ENCODE results near the gene TBCCD1.
"Not testable (repeated sequence)": the region's sequence is repeated elsewhere in the genome, so short reads cannot be mapped to it uniquely, and the experiment has no call there.

Gene TBCCD1

GRCh38 chr3:186594591-186595113 is 27.5 kb upstream of the TBCCD1 start:
- DNase-seq (ENCODE audit: low spot score) = no peak

DNA sequence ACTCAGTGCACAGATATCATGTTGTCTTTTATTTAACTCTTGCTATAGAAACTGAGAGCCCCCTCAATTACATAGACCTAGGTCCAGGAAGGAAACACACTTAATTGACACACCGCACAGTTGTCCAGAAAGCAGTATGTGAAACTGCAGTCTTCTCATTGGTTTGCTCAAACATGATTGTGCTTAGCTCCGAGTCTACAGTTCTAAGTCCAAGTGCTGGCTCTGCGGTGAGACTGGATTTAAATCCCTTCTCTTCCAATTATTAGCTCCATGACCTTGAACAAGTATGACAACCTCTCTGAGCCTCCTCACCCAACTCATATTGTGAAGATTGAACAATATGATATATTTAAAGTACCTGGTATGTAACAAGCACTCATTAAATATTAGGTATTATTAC is 26.7 kb upstream of the TBCCD1 start:
- DNase-seq (ENCODE audit: low spot score) = no peak

- no peak for DNase-seq (ENCODE audit: low spot score)
Measured at GRCh38 chr3:186592682-186593081, 25.5 kb upstream of the TBCCD1 start.

DNA sequence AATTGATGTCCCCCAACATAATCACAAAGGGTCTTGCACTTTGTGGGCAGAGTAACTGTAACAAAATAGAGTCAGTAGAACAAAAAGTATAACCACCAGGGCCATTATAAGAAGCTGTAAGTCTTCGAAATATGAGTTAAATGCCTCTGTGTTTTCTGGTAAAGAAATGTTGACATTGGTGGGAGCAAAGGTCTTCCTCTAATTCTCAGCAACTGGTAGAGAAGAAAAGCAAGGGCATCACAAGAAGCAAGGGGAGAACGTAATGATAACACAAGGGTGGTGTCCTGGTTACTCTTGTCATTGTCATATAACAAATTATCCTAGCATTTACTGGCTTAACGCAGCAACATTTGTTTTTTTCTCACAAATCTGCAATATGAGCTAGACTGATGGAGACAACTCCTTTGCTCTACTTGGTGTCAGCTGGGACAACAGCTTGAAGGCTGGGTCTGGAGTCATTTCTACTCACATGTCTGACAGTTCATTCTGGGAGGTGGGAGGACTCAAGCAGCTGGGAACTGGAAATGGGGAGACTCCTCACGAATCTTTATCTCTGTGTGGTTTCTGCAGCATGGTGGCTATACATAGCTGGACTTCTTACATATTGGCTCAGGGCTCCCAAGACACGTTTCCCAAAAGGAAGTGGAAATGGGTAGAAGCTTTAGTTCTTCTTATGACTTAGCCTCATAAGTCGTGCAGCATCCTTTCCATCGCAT is 23.6 kb upstream of the TBCCD1 start:
- DNase-seq (ENCODE audit: low spot score) = no peak

DNA sequence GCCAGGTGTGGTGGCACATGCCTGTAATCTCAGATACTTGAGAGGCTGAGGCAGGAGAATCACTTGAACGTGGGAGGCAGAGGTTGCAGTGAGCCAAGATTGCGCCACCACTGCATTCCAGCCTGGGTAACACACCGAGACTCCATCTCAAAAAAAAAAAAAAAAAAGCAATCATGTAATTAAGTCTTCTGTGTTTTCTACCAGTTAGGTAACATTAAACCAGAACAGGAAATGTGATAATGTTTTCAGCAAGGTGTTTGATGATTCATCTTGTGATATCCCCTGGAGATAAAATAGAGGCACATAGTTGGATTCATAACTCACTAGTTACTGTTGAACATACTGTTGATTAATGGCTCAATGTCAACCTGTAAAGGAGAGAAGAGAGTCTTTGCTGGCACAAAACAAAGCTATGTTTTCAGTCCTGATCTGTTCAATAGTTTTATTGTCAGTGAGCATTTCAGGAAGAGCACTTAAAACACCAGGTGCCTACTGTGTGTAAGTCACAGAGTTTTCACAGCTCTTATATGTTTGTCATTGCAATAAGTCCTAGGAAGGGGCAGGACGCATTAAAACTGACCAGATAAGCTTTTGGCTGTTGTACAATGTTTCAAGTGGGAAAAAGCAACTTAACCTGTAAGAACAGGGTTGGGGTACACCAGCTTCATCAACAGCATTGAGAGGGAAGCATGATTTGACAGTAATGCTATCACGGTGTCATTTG is 22.9 kb upstream of the TBCCD1 start:
- no peak for DNase-seq (ENCODE audit: low spot score)

DNA sequence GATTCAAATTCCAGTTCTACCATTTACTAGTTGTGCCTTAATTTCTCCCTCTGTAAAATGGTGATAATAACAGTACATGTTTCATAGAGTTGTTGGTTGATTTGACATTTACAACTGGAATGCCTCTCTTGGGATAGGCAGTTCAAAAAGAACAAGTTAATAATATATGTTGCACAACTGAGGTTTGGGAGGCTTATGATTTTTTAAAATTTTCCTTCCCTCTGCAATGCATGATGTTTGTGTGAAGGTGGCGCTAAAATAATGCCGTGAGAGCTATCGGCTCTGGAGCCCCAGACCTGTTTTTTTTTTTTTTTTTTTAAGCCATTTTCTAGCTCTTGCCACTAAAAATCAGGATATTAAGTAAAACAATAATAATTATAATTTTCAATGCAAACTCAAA is 22.0 kb upstream of the TBCCD1 start:
- no peak for DNase-seq (ENCODE audit: low spot score)

- no peak for DNase-seq (ENCODE audit: low spot score)
Measured at GRCh38 chr3:186588632-186589031, 21.5 kb upstream of the TBCCD1 start.

DNA sequence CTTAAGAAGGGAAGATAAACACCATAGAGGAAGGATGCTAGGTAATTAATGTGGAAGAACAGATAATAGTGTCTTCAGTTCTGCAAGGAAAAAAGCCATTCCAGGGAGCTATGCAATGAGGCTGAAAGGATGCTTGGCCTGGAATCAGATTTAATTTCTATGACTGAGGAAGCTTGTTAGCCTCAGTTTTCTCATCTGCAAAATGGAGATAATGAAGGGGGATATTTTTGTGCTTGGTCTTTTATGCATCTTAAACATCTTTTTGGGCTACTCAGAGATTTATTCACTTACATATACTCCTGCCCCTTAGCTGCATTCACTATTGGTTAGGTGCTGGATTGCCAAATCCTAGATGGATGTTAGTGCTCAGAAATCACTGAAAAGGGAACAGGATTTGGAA is 20.0 kb upstream of the TBCCD1 start:
- DNase-seq (ENCODE audit: low spot score) = no peak

GRCh38 chr3:186586245-186586644 is 19.1 kb upstream of the TBCCD1 start:
- DNase-seq (ENCODE audit: low spot score) = not testable (repeated sequence)

- no peak for DNase-seq (ENCODE audit: low spot score)
Measured at GRCh38 chr3:186583831-186584230, 16.7 kb upstream of the TBCCD1 start.

DNA sequence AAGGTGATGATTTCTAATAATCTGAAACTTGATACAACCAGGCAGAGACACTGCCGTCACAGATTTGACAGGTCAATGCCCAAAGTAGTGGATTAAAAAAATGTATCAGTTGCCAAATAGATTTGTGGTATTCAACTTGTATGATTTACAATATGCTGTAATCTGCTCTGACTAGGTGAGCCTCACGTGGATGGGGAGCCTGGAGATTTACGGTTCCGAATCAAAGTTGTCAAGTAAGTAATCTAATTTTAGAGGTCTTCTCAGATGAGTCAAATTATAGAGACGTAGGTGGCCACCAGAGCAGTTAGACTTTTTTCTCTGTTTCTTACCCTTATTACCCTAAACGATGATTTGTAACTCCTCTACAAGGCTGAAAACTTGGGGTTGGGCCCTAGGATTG is 15.4 kb upstream of the TBCCD1 start:
- DNase-seq (ENCODE audit: low spot score) = no peak

DNA sequence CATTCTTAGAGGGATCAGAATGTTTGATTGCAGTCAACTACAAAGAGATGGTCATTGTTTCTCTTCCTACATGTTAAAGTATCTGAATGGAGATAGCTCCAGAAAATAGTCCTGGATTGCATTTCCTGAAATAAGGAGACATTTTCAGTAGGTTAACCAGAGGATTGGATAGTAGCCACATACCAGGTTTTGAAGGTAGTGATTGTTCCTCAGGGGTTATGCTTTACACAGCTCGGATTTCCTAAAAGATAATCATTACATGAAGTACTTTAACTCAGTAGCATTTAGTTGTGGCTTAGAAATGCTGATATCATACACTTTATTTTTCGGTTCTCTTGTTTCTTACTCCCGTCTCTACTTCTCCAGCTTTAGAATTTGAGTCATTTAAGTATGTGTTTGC is 13.6 kb upstream of the TBCCD1 start:
- no peak for DNase-seq (ENCODE audit: low spot score)

GRCh38 chr3:186577521-186577920 is 10.4 kb upstream of the TBCCD1 start:
- DNase-seq (ENCODE audit: low spot score) = no peak

DNA sequence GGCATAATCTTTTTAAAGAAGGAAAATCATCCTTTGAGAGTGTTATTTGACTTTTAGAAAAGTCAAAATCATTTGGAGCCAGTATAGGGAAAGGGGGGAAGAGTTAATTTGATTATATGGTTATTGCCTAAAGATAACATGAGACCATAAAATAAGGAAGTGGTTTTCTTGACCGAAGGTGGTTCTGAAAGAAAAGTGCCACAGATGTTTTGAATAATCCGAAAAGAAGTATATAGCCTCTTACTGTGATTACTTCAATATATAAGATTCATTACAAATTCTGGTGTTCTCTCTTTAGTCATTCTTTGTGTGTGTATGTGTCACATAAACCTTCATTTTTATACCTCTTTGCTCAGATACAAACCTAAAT is 4.5 kb upstream of the TBCCD1 start:
- DNase-seq (ENCODE audit: low spot score) = no peak

DNA sequence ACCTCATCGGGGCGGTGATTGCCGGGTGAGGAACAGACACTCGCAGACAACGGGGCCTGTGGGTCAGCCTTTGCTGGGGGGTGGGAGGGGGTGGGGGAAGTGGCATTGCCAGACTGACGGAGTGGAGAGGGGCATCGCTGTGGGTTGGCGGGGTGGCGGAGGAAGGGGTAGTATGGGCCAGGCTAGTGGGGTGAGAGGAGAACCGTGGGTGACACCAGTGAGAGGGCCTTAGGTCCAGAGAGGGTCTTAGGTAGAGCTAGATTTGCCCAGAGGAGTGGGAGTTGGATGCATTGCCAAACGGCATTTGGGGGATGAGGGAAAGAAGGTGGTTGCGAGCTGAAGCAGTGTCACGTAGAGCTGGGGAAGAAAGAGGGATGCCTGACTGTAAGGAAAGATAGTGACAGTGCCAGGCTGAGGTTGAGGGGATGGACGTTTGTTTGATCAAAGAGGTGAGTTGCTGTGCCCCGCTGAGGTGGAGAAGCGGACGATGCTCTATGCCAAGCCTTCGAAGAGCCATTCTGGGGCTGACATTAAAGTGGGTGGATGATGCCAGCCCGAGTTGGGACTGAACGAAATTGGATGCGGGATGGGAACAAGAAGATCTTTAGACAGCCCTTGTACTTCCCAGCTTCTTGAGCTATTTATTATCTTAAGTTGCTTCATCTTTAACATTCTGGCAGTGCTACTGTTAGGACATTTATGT is 4.0 kb upstream of the TBCCD1 start:
- no peak for DNase-seq (ENCODE audit: low spot score)

DNA sequence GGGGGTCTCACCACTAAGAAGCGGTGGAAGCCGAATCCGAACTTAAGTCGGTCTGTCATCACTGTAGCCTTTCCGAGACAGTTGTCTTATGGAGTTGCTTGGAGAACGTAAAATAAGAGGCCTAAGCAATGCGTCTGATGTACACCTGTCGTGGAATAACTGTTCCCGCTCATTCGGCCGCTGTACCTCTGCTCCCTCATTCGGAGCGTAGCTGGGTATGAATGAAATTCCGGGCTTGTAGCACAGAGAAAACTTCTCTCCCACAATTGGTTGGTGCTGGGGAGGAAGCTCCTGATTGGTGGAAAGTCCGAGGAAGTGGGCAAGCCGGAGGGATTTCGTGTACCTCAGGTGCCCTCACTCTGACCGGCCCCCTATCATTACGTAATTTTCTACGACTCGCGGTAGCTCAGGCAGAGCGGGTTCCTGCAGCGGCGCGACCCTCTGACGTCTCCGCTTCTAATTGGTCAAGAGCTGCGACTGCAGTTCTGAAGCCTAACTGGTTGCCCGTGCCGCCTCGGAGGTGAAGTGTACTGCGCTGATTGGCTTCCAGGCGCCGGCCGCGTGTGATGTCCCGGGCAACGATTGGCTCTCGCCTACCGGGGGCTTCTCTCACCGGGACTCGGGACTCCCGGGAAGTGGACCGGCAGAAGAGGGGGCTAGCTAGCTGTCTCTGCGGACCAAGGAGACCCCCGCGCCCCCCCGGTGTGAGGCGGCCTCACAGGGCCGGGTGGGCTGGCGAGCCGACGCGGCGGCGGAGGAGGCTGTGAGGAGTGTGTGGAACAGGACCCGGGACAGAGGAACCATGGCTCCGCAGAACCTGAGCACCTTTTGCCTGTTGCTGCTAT is 3.2 kb upstream of the TBCCD1 start, which contains the start of gene DNAJB11:
DNAJB11 (plus strand) TSS at position 625 of the 845 bp plus-strand sequence; CDS start at position 803, 178 bp downstream.
- peak; percentile 99 for DNase-seq (ENCODE audit: low spot score)

DNA sequence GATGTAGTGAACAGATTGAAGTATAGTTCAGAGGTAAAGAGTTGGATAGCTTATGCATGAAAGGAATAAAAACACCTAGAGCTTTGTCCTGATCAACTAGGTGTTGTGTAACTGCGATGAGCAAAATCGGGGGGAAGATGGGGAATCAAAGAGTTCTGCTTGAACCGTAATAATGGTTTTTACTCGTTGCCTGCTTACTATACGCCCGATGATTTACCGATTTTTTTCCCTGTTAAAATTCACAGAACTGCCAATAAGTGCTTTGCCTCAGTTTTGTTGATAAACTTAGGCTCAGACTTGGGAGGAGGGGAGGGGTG is 2.6 kb upstream of the TBCCD1 start:
- no peak for DNase-seq (ENCODE audit: low spot score)

- DNase-seq (ENCODE audit: low spot score) = not testable (repeated sequence)
Measured at GRCh38 chr3:186569361-186569760, 2.2 kb upstream of the TBCCD1 start.

DNA sequence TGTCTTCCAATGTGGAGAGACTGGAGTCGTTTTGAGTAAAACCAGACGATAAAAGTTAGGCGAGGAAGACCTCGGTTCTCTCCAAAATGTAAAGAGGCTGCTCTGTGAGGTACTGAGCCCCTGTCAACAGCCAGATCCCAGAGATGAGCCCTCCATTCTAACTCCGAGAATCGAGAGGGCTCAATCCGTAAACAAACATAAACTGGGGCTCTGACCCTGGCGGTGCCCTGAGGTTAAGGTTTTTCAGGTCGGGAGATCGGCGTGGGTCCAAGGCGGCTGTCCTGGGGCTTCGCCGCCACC is 417 bp downstream of the TBCCD1 start:
- DNase-seq (ENCODE audit: low spot score) = no peak

GRCh38 chr3:186564586-186564985 is 2.6 kb downstream of the TBCCD1 start:
- DNase-seq (ENCODE audit: low spot score) = no peak

DNA sequence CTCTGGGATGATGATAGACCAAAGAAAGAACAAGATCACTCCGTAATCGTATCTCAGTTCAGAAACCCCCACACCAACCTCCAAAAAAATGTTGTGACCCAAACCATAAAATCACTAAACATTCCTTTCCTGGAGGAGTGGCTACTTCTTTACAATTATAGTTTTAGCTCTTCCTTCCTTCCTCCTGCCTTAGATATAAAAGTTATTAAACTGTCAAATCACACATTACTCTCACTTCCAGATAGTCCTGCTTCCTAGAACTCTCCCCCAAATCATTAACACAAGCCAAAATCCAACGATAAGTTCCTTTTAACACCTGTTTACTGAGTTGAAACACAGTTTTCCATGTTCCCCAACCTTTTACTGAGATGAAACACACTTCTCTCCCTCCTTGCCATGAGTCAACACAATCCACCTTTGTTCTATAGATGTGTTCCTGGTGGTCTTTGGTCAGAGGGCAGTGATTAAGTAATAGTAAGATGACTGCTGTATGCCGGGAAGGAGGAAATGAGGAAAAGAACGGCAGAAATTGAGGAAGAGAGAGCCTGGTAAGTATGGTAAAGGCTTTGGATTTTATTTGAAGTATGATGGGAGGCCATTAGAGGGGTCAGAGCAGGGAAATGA is 14.6 kb downstream of the TBCCD1 start:
- no peak for DNase-seq (ENCODE audit: low spot score)

- no peak for DNase-seq (ENCODE audit: low spot score)
Measured at GRCh38 chr3:186551387-186551786, 15.8 kb downstream of the TBCCD1 start.
